IMR-90 (cell line): ENCODE results near the gene KLHL30.

Experiments used
- BHLHE40 ChIP-seq: fragments of 150-350 bp; IDR thresholded peaks from 2 replicates; pipeline ENCODE4 v1.6.1; 2016; ENCODE audit warnings: mild to moderate bottlenecking, low read depth, low read length
- CEBPB ChIP-seq: IDR thresholded peaks from 2 replicates; pipeline ENCODE4 v1.6.1; 2012; ENCODE audit warnings: low read depth, low read length, improper control_type of control experiment
- CTCF ChIP-seq: conservative IDR thresholded peaks from 2 replicates; pipeline ENCODE4 v1.5.1; 2012; ENCODE audit warnings: mild to moderate bottlenecking, low read depth, low read length, improper control_type of control experiment
- ELK1 ChIP-seq: fragments of 150-350 bp; IDR thresholded peaks from 2 replicates; pipeline ENCODE4 v1.6.1; 2016; ENCODE audit warnings: low read depth, mild to moderate bottlenecking, low read length, moderate library complexity, borderline replicate concordance
- MAFK ChIP-seq: IDR thresholded peaks from 2 replicates; pipeline ENCODE4 v1.6.1; 2012; ENCODE audit warnings: low read depth, low read length, improper control_type of control experiment
- MXI1 ChIP-seq: IDR thresholded peaks from 2 replicates; pipeline ENCODE4 v1.6.1; 2012; ENCODE audit warnings: low read depth, mild to moderate bottlenecking, low read length, moderate library complexity, borderline replicate concordance
- NFE2L2 ChIP-seq: fragments of 150-350 bp; IDR thresholded peaks from 2 replicates; pipeline ENCODE4 v1.6.1; 2016; ENCODE audit warnings: low read depth, mild to moderate bottlenecking, low read length
- POLR2A ChIP-seq: IDR thresholded peaks from 2 replicates; pipeline ENCODE4 v1.6.1; 2012; ENCODE audit warnings: mild to moderate bottlenecking, low read depth, low read length
- RAD21 ChIP-seq: IDR thresholded peaks from 2 replicates; pipeline ENCODE4 v1.6.1; 2012; ENCODE audit warnings: low read length, improper control_type of control experiment
- RCOR1 ChIP-seq: IDR thresholded peaks from 2 replicates; pipeline ENCODE4 v1.6.1; 2012; ENCODE audit warnings: mild to moderate bottlenecking, low read length, improper control_type of control experiment; ENCODE audit not compliant: insufficient replicate concordance
- RFX5 ChIP-seq: IDR thresholded peaks from 2 replicates; pipeline ENCODE4 v1.8.0; 2012; ENCODE audit warnings: low read depth, mild to moderate bottlenecking, low read length, moderate library complexity
- SMC3 ChIP-seq: fragments of 150-350 bp; IDR thresholded peaks from 2 replicates; pipeline ENCODE4 v1.6.1; 2016; ENCODE audit warnings: low read depth, mild to moderate bottlenecking, antibody characterized with exemption, low read length, moderate library complexity

GRCh38 chr2:238176613-238177012 lies 38.1 kb downstream of the KLHL30 start:
- no peak for TF ChIP-seq MAFK
- TF ChIP-seq ELK1 = no peak
- no peak for TF ChIP-seq CTCF
- no peak for TF ChIP-seq POLR2A
- TF ChIP-seq RAD21 = no peak
- no peak for TF ChIP-seq SMC3
- no peak for TF ChIP-seq BHLHE40
- no peak for TF ChIP-seq NFE2L2
- TF ChIP-seq CEBPB = no peak
- no peak for TF ChIP-seq RCOR1
- TF ChIP-seq RFX5 = no peak
- TF ChIP-seq MXI1 = no peak
